Germinal center (tissue), 1 donor: Measurements from ENCODE around the gene TTC28.

Source experiments
- DNase-seq: peaks from one replicate; pipeline ENCODE4 v3.0.0; 2012; ENCODE audit warnings: mixed read lengths, low spot score

TTC28 gene

GRCh38 chr22:27986459-27986858, 693.2 kb downstream of the TTC28 start:
- DNase-seq = no peak

- DNase-seq = no peak
These were observed 694.0 kb downstream of the TTC28 start for GRCh38 chr22:27985323-27986275.

GRCh38 chr22:27984723-27985122, 694.9 kb downstream of the TTC28 start:
- no peak for DNase-seq

- DNase-seq = no peak
These were observed 695.5 kb downstream of the TTC28 start for GRCh38 chr22:27984001-27984695.

- DNase-seq = no peak
These were observed 696.3 kb downstream of the TTC28 start for GRCh38 chr22:27983361-27983791.

GRCh38 chr22:27982630-27983180, 696.9 kb downstream of the TTC28 start:
- no peak for DNase-seq

- no peak for DNase-seq
These were observed 697.5 kb downstream of the TTC28 start for GRCh38 chr22:27982106-27982505.

- DNase-seq = no peak
These were observed 699.1 kb downstream of the TTC28 start for GRCh38 chr22:27980424-27981148.

GRCh38 chr22:27978802-27979201, 700.8 kb downstream of the TTC28 start:
- DNase-seq = no peak

GRCh38 chr22:27978317-27978716, 701.3 kb downstream of the TTC28 start:
- no peak for DNase-seq

- no peak for DNase-seq
These were observed 703.1 kb downstream of the TTC28 start for GRCh38 chr22:27976586-27976985.

GRCh38 chr22:27975381-27976013, 704.1 kb downstream of the TTC28 start:
- DNase-seq = no peak

- DNase-seq = no peak
These were observed 705.8 kb downstream of the TTC28 start for GRCh38 chr22:27973846-27974245.

GRCh38 chr22:27972732-27973698, 706.6 kb downstream of the TTC28 start:
- no peak for DNase-seq

GRCh38 chr22:27971926-27972325, 707.7 kb downstream of the TTC28 start:
- DNase-seq = no peak

GRCh38 chr22:27970596-27971220, 708.9 kb downstream of the TTC28 start:
- no peak for DNase-seq

GRCh38 chr22:27966168-27967064, 713.2 kb downstream of the TTC28 start:
- no peak for DNase-seq

- DNase-seq = no peak
These were observed 717.2 kb downstream of the TTC28 start for GRCh38 chr22:27962268-27963044.
